Endometrium (tissue), 2 donors: ENCODE data around the gene HMX1.

ENCODE experiments used
- FAIRE-seq: peaks from 2 replicates; lab custom pipeline; 2012; peaks lifted over from hg19 to GRCh38; lab: Jason Lieb, UNC
- donor health status: control.
- donor health status: control.

Gene HMX1

DNA sequence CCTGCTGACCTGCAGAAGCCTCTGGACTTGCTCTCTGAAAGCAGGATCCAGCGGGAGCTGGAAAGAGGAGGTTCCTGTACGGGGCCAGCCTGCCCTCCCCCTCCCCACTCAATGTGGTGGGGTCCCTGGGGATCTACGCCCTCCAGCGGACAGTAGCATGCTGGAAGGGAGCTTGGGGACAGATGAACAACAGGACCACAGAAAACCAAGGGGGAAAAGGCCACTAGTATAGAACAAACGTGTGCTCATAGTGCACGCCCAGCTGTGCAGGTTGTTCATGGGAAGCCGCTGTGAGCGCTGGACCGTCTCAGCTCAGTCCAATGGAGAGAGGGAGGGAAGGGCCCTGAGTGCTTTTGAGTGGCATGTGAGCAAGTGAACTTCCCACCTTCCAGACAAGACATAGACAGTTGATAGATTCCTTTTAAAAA, 15.8 kb downstream of the HMX1 start:
- no peak for FAIRE-seq

DNA sequence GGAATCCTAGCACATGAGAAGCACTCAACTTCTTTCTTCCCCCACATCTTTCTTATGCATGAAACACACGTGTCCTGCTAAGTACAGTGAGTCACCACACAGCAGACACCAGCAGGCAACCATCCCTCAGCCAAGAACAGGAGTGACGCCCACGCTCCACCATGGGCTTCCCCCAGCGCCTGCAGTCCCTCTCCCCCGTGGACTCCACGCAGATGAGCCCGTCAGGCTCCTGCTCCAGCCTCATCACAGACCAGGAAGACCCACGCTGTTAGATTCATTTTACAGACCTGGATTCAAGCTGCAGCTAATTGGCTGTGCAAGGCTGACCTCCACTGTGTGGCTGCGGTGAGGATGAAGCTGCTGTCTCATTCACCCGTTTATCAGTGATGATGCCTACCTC, 16.7 kb downstream of the HMX1 start:
- no peak for FAIRE-seq

DNA sequence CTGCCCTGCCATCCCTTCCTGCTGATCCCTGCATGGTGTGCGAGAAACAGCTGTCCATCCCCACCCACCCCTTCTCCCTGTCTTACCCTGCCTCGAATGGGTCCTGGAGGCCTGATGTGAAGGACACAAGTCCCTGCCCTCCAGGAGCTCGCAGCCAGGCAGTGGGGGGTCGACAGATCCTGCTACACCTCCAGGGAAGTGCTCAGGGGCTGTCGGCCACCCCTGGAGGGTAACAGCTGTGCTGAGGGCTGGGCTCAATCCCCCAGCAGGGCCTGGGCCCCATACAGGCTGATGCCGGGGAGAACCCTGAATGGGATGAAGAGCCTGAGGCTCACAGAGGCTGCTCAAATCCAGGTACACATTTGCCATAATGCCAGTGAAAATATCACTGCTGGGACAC, 17.6 kb downstream of the HMX1 start:
- no peak for FAIRE-seq

DNA sequence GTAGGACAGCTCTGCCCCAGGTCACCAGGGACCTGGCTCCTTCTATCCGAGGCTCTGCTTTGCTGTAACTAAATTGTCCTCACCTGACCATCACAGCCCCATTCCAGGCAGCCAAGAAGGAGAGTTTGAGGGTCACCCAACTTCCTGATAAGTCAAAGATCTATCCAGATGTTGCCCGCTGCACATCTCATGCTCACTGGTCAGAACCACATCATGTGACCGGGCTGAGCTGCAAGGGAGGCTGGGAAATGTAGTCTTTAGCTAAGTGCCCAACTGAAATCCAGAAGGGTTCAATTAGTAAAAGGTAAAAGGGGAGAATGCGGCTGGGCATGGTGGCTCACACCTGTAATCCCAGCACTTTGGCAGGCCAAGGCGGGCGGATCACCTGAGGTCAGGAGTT, 18.4 kb downstream of the HMX1 start:
- no peak for FAIRE-seq

DNA sequence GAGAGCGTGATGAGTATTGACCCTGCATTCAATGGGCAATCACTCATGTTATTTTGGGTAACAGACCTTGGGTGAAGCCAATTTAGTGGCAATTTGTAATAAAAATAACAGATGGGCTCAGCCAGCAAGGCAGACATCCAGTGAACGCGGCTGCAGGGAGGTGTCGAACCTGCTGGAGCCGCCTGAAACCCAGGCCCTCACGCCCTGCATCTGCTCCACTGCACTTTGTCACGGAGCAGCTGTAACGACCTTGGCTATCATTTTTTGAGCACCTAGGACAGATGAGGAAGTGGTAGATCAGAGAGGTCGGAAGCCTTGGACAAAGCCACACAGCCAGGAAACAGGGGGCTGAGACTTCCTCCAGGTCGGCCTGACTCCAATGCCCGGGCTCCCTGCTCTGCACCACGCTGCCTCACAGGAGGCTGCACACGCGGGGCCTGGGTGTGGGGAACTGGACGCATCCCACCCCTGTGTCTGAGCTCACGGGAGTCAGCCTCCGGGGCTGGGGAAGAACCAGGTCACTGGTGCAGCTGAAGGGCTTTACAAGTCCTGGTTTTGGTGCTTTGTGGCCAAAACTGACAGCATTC, 19.4 kb downstream of the HMX1 start:
- FAIRE-seq: no peak

DNA sequence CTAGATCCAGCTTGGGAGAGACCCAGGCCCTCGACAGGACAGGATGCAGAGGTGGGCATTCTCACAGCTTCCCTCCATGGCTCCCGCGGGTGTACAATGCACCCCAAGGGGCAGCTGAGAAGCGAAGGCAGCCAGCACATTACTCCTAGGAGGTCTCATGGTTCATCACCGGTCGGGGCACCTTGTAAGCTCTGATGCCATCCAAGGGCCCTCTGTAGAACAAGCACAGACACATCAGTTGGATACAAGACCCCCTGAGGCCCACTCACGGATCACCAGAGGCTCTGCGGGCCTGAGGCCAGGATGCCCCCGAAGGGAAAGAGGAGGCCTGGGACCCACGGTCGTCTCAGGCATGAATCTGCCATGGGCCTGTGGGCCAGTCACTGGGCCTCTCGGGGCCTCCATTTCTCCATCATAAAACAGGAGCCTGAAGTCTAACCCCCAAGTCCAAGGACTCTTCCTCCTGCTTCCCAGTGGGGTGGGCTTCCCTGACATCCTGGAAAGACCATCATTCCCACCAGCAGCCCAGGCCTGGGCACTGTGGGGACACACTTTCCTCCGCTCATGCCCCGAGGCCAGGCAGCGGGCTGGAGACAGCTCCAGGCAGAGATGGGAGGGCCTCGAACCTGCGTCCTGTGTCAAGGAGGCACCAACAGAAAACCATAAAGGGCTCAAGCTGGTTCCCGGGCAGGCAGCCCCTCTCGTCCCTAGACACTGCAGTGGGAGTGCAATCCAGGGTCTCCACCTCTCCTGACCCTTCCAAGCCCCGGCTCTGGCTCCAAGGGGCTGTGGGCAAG, 20.1 kb downstream of the HMX1 start:
- no peak for FAIRE-seq

DNA sequence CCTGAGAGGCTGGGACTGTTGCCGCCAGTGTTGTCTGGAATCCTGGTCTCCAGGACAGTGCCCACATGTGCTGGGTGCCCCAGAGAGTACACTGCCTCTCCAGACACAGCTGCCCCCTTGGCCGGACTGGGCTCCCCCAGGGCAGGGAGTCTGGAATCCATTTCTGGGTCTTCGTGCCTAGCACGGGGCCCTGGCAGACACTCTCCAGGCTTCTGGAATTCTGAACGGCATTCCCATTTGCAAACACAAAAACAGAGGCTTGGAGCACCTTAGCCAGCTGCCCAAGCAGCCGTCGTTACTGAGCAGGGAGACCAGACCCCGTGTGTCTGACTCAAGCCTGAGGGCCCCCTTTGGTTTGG, 20.8 kb downstream of the HMX1 start:
- FAIRE-seq: no peak

DNA sequence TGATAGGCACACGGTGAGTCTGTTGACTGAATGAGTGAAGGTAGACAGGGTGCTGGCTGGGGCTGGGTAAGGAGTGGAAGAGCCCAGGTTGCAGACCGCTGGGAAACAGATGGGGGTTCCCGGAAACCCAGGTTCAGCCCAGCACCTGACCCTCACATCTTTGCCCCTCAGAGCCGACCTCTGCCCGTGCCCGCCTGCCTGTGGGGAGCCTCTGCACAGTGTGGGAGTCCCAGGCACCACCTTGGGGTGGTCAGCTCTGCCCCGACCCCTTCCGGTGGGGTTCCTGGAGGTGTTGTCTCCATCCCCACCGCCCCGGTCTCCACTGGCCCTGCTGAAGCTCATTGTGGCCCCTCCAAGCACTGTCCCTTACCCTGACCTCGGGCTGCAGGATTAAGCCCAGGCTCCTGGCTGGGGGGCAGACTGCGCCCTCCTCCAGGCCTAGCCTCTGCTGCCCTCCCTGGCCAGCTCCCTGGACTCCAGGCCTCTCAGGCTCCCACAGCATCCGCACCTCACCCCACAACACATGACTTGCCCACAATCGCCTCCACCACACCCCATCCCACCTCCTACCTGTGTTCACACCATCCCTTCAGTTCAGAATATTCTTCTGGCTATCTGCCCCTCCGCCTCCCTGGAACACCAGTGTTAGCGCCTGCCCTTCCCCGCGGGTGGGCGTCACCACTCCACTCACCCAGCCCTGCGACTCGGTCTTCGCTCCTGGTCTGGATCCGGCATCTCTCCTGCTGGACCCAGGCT, 21.4 kb downstream of the HMX1 start:
- no peak for FAIRE-seq

DNA sequence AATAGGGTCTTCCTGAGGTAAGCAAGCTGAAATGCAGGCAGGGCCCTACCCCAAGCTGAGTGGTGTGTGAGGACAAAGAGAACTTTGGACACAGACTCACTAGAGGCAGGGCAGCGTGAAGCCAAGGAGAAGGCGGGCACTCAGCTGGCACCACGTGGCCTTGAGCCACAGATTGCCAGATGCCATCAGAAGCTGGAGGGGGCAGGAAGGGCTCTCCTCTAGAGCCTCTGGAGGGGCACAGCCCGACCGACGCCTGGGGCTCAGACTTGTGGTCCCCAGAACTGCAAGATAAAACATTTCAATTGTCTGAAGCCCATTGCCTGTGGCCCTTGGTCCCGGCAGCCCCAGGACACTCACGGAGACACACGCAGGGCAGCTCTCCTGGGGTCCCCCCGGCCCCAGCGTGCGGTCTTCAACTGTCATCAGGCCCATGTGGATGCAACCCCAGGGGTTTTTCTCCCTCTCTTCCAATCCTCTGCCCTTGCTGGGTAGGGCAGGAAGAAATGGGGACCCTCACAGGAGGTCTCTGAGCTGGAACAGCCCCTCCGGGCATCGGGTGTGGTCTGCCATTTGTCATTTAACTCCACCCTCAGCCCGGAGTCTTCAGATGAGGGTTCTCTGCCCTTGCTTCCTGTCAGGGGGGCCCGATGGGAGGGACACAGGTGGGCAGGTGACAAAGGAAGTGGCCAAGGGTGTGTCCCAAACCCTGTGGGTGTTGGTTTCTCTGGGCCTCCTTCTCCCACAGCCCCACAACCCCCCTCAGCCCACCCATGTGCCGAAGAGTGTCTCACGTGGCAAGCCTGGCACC, 22.2 kb downstream of the HMX1 start:
- no peak for FAIRE-seq

DNA sequence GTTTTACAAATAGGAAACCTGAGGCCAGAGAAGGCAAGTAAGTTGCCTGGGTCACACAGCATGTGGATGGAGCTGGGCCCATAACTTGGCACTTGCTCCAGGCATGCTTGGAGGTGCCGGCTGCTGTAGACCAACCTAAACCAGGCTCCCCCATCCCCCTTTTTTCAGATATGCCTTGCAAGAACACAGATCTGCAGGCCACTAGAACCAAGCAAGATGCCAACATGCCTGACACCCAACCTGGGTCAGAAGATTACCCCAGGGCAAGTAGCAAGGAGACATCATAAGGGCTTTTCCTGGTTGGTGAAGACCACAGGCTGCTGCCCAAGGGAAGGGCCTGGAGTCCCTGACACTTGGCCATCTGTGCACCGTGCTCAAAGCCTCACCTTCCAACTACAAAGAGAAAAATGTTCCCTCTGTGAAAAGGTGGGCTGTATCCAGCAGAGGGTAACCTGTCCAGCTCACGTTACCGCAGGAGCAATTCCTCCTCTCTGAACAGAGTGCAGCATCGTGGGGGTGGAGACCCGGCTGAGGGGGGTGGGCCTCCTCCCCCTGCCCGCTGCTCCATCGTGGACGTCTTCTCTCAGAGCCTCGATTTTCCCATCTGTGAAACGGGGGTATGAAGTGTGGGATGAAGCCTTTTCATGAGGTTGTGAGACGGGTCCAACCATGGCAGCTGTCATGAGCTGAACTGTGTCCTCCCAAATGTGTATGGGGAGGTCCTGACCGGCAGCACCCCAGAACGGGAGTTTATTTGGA, 23.0 kb downstream of the HMX1 start:
- FAIRE-seq: no peak

DNA sequence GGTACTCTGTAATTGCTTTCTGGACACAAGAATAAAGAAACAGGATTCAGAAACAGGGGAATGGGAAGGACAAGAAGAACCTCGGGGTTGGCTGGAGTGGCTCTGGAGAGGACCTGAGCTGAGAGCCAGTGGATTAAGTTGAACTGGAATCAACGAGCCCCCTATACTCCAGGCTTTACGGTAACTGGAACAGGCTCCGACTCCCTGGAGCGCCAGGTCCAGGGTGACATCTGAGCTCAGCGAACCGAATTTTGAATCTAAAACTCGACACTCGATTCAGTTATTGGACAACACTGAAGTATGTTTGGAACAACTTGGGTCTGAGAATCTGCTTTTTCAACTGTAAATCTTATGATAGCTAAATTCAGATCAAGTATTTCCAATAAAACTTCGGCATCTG, 23.9 kb downstream of the HMX1 start:
- no peak for FAIRE-seq

DNA sequence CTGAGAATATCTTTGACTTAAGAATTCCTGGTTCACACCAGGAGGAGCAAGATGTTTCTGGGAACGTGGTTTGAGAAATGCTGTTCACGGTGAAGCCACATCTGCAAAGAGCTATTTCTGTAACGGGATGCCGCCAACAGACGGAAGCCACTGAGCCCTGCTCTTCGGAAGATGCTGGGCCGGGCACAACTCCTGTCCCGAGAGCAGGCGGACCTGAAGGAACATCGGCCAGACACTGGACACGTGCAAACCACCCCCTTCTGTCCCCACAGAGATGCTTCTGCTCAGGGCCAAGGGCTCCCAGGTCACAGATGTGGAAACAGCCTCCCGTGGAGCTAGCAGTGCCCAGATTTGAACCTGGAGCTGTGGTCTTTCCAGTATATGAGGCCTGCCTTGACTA, 24.3 kb downstream of the HMX1 start:
- no peak for FAIRE-seq

DNA sequence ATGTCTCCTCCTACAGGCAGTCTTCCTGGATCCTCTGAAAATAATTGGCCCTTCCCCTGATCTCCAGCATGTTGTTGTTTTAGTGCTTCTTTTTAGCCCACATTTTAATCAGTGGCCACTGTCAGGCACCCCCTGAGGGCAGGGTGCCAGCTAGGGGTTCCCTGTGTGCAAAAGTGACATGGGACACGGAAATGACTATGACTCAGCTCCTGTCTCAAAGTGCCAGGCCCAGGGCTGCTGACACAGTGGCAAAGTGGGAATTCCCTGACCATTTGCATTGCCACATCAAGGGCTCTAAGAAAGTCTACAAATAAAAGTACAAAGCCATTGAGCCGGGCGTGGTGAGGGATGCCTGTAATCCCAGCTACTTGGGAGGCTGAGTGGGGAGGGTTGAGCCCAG, 24.8 kb downstream of the HMX1 start:
- FAIRE-seq: no peak

DNA sequence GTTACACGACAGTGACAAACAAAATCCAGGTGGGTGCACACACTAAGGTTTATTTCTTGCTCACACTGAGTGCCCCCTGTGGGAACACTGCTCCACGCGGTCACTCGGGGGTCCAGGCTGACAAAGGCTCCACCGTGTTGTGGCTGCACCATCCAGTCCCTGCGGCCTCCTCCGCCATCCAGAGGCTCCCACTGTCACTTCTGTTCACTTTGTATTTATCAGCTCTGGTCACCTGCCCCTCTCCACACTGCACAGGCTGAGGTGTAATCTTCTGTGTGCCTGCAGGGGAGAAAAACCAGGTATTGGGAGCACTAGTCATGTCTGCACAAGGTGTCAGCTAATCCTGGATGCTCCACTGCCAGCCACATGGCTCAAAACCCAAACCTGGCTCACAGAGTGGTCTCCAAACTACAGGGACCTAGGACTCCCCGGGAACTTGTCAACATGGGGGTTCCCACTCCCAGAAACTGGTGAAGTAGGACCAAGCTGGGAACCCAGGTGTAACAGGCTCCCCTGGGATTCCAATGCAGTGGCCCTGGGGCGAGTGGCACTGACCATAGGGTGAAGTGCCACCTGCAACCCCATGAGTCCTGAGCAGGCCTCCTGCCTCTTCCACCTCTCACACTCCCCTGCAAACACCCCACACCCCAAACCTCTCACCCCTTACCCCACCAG, 25.5 kb downstream of the HMX1 start:
- no peak for FAIRE-seq

DNA sequence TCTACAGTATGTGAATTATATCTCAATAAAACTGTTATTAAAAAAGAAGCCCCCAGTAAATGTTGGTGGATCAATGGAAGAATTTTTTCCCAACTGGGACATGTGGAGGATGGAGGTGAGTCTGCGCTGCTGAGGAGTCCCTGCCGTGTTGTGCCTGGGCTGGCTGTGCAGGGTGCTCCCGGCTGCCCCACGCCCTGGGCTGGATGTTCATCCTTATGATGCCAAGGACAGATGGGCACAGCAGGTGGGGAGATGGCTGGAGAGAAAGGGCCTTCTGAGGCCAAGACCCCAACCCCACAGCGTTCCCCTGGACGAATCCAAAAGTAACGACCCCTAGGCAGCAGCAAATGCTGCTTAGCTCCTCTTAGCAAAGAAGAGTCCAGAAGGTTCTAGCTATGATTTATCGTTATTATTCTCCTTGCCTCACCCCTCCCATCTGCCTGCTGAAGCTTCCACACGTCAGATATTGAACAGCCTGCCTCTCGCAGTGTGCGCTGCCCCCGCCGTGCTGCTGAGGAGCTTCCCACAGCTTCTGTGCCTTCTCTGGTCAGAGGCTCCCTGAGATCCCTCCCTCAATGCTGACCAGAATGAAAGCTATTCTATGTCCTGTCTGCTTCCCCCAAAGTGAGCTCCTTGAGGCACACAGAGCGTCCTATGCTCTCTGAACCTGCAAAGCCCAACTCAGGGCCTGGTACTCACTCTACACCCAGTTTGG, 26.5 kb downstream of the HMX1 start:
- FAIRE-seq: no peak

DNA sequence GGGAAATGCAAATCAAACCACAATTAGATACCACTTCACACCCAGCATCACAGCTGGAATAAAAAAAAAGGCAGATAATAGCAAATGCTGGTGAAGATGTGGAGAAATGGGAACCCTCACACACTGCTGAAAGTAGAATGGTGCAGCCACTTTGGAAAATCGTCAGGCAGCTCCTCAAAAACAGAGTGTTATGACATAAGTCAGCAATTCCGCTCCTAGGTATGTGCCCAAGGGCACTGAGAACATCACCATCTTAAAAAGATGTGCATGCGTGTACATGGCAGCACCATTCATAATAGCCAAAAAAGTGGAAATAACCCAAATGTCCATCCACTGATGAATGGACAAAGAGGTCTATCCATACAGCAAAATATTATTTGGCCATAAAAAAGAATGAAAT, 28.0 kb downstream of the HMX1 start:
- no peak for FAIRE-seq

DNA sequence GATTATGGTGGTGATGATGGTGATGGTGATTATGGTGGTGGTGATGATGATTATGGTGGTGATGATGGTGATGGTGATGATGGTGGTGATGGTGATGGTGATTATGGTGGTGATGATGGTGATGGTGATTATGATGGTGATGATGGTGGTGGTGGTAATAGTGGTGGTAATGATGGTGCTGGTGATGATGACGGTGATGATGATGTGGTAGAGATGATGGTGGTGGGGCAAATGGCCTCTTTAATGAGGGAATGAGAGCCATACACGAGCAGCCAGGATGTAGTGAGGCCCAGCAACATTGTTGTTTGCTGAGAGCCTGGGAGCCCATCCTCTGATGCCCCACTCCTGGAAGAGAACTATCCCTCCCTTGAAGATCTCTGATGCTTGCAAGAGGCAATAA, 29.0 kb downstream of the HMX1 start:
- no peak for FAIRE-seq

DNA sequence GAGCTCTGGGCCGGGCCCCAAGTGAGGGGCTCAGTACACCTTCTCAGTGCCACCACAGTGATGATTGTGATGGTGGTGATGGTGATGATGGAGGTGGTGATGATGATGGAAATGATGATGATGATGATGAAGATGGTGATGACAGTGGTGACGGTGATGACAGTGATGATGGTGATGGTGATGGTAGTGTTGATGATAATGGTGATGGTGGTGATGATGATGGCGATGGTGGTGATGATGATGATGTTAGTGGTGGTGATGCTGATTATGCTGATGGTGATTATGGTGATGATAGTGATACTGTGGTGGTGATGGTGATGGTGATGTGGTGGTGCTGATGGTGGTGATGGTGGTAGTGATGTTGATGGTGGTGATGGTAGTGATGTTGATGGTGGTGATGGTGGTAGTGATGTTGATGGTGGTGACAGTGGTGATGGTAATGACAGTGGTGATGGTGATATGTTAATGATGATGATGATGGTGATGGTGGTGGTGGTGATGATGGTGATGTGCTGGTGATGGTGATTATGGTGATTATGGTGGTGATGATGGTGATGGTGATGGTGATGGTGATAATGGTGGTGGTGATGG, 29.9 kb downstream of the HMX1 start:
- no peak for FAIRE-seq

DNA sequence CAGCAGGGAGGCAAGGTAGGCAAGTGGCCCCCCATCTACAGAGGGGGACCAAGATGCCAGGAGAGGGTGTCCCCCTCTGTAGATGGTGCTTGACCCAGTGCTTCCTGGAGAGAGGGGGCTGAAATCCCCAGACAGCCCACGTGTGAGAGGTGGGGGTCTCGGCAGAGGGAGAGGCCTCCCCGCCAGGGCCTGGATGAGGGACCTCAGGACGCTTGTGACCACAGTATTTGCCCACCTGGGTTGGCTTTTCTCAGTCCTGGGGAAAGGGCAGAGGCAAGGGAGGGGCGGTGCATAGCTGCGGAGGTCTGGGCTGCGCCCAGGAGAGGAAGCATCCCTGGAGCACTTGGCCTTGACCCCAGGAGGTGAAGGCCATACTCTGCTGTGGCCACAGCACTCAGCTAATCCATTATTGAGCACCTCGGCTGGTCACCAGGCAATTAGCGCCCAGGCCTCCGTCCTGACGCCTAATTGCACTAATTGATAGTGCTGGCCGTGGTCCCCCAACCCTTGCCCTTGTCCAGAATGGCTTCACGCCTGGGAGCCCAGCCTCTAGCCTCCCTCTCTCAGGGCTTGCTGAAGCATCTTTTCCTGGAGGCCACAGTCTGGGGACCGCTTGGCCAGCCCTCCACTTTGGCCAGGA, 30.7 kb downstream of the HMX1 start:
- no peak for FAIRE-seq
